Raji (cell line): ENCODE results near the gene PCDH11X.
"Not testable (repeated sequence)": the region's sequence is repeated elsewhere in the genome, so short reads cannot be mapped to it uniquely, and the experiment has no call there.

Source experiments
- POLR2A ChIP-seq: IDR thresholded peaks from 2 replicates; pipeline ENCODE4 v1.6.1; 2011; ENCODE audit warnings: low read depth, low read length, control low read depth; ENCODE audit not compliant: insufficient read depth

PCDH11X gene

GRCh38 chrX:91779135-91779534 lies at the start of gene PCDH11X:
TSS of gene PCDH11X (plus strand) at chrX:91779375. CDS start at chrX:91835505, 56,130 bp downstream.
- TF ChIP-seq POLR2A, result not testable (repeated sequence)
